ENCODE measurements around the gene IL23R.

IL23R gene

DNA sequence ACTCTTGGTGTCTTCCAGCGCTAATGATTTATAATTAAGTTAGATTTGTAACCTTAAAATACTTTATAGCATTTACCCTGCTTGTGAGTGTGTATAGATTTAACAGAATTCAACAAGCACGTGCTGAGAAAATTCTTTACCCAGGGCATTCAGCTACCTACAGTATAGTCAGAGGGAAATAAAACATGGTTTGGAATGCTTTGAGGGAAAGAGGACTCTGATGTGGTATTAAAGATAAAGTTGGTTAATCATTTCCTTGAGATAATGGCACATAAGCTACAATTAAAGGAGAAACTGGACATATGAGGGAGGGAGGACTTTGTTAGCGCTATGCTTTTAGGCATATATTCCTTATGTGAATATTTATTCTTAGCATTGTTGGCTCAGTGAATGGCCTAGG, 115.0 kb downstream of the IL23R start:
- H3F3A ChIP-seq (ENCODE audit: insufficient read depth): no peaks in the 10 kb centered on the region
- no peak overlapping the region for H3K9ac ChIP-seq (ENCODE audit: low read length)
- H3K27me3 ChIP-seq (ENCODE audit: low read length): no peaks in the 10 kb centered on the region
- H3K36me3 ChIP-seq (ENCODE audit: low read length): no peaks in the 10 kb centered on the region
- H4K20me1 ChIP-seq (ENCODE audit: low read depth, low read length): no peaks in the 10 kb centered on the region
- H3K4me2 ChIP-seq (ENCODE audit: low read depth, low read length, poor library complexity, severe bottlenecking): no peak overlapping the region
- TF ChIP-seq EZH2phosphoT487 (conservative IDR thresholded peaks at IDR 0.05; ENCODE audit: low read length): no peak
- TF ChIP-seq, protein P1, sequence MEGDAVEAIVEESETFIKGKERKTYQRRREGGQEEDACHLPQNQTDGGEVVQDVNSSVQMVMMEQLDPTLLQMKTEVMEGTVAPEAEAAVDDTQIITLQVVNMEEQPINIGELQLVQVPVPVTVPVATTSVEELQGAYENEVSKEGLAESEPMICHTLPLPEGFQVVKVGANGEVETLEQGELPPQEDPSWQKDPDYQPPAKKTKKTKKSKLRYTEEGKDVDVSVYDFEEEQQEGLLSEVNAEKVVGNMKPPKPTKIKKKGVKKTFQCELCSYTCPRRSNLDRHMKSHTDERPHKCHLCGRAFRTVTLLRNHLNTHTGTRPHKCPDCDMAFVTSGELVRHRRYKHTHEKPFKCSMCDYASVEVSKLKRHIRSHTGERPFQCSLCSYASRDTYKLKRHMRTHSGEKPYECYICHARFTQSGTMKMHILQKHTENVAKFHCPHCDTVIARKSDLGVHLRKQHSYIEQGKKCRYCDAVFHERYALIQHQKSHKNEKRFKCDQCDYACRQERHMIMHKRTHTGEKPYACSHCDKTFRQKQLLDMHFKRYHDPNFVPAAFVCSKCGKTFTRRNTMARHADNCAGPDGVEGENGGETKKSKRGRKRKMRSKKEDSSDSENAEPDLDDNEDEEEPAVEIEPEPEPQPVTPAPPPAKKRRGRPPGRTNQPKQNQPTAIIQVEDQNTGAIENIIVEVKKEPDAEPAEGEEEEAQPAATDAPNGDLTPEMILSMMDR (IDR thresholded peaks at IDR 0.05; ENCODE audit: insufficient read depth, low read length, poor library complexity, severe bottlenecking): no peak
- H3K79me2 ChIP-seq (ENCODE audit: insufficient read depth, low read length): no peaks in the 10 kb centered on the region
- H3K27ac ChIP-seq (ENCODE audit: low read depth, low read length): no peak overlapping the region
- H3K4me3 ChIP-seq (ENCODE audit: insufficient read depth, low read length, poor library complexity, severe bottlenecking): no peak overlapping the region
- no peaks in the 10 kb centered on the region for H3K9me3 ChIP-seq (ENCODE audit: insufficient read depth, low read length)
- no peaks in the 10 kb centered on the region for H3K9me2 ChIP-seq (replicated peaks; ENCODE audit: insufficient read depth, low read length)
- no peak overlapping the region for H2AFZ ChIP-seq (ENCODE audit: low read depth, low read length, severe bottlenecking)

DNA sequence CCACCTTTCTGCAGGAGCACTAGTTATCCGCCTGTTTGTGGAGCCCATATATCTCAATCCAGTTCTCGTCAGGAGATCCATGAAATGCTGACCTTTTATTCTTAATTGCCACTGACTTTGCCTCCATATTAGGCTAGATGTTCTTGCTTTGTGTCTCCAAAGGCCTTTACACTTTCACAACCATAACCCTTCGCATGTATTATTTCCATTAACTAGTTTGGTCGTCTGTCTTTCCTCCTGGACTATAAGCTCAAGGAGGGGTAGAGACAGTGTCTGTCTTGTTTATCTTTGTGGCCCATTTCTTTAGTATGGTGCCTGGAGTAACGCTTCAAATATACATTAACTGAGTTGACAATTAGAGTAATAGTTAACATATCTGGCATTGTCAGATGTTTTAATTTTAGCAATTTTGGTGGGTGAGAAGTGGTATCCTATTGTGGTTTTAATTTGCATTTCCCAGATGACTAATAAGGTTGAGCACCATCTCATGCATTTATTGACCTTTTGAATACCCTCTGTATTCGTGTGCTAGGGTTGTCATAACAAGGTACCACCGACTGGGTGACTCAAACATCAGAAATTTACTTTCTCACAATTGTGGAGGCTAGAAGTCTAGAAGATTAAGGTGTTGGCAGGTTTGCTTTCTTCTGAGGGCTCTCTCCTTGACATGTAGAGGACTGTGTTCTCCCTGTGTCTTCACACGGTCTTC, 119.7 kb downstream of the IL23R start:
- TF ChIP-seq, protein P1 (IDR thresholded peaks at IDR 0.05; ENCODE audit: insufficient read depth, low read length, poor library complexity, severe bottlenecking): no peak
- TF ChIP-seq EZH2phosphoT487 (conservative IDR thresholded peaks at IDR 0.05; ENCODE audit: low read length): no peak
- Histone ChIP-seq H3K4me2 (ENCODE audit: low read depth, low read length, poor library complexity, severe bottlenecking) (no peak overlapping the region), H3F3A (ENCODE audit: insufficient read depth) (no peaks in the 10 kb centered on the region), H3K4me3 (ENCODE audit: insufficient read depth, low read length, poor library complexity, severe bottlenecking) (no peak overlapping the region), H4K20me1 (ENCODE audit: low read depth, low read length) (no peaks in the 10 kb centered on the region), H3K79me2 (ENCODE audit: insufficient read depth, low read length) (no peaks in the 10 kb centered on the region), H2AFZ (ENCODE audit: low read depth, low read length, severe bottlenecking) (no peak overlapping the region), H3K9me2 (replicated peaks; ENCODE audit: insufficient read depth, low read length) (no peaks in the 10 kb centered on the region), H3K27me3 (ENCODE audit: low read length) (no peaks in the 10 kb centered on the region), H3K9ac (ENCODE audit: low read length) (no peak overlapping the region), H3K36me3 (ENCODE audit: low read length) (no peaks in the 10 kb centered on the region), H3K27ac (ENCODE audit: low read depth, low read length) (no peak overlapping the region), H3K9me3 (ENCODE audit: insufficient read depth, low read length) (no peaks in the 10 kb centered on the region)

DNA sequence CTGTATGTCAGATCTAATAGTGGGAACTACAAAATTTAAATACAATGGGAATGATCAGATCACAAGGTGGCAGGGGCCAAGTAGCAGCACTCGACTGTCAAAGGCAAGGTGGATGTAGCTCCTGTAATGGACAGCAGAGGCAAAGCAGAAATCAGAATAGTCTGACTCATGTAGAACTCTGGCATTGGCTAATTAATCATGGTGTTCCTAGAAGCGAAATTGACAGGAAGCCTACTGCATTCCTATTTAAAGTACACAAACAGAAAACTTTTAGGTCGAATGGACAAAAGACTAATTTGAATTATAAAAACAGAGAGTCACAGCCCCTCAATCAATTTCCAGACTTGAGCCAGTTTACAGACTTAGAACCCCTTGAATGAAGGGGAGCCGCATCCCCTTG, 124.0 kb downstream of the IL23R start:
- Histone ChIP-seq H3K4me3 (ENCODE audit: insufficient read depth, low read length, poor library complexity, severe bottlenecking) (no peak overlapping the region), H3K27ac (ENCODE audit: low read depth, low read length) (no peak overlapping the region), H3K9me3 (ENCODE audit: insufficient read depth, low read length) (no peaks in the 10 kb centered on the region), H3K9me2 (replicated peaks; ENCODE audit: insufficient read depth, low read length) (no peaks in the 10 kb centered on the region), H3F3A (ENCODE audit: insufficient read depth) (no peaks in the 10 kb centered on the region), H3K4me2 (ENCODE audit: low read depth, low read length, poor library complexity, severe bottlenecking) (no peak overlapping the region), H3K36me3 (ENCODE audit: low read length) (no peaks in the 10 kb centered on the region), H3K27me3 (ENCODE audit: low read length) (no peaks in the 10 kb centered on the region), H2AFZ (ENCODE audit: low read depth, low read length, severe bottlenecking) (no peak overlapping the region), H3K9ac (ENCODE audit: low read length) (no peak overlapping the region), H4K20me1 (ENCODE audit: low read depth, low read length) (no peaks in the 10 kb centered on the region), H3K79me2 (ENCODE audit: insufficient read depth, low read length) (no peaks in the 10 kb centered on the region)
- TF ChIP-seq EZH2phosphoT487 (conservative IDR thresholded peaks at IDR 0.05; ENCODE audit: low read length): no peak
- TF ChIP-seq, protein P1 (IDR thresholded peaks at IDR 0.05; ENCODE audit: insufficient read depth, low read length, poor library complexity, severe bottlenecking): no peak

Measured in SU-DHL-6 (cell line).